Stimulated activated CD8-positive, alpha-beta memory T cell treated with anti-CD3 and anti-CD28 coated beads, Interleukin-15, amount 100 ng/mL, for 4 hours (primary cell): ENCODE results near the gene CBFB.

Experiments
- DNase-seq, 2 donors: peaks; one replicate each; pipeline ENCODE4 v3.0.0-alpha.2; 2020; ENCODE audit warnings: low read depth in 2 of 2

CBFB gene

DNA sequence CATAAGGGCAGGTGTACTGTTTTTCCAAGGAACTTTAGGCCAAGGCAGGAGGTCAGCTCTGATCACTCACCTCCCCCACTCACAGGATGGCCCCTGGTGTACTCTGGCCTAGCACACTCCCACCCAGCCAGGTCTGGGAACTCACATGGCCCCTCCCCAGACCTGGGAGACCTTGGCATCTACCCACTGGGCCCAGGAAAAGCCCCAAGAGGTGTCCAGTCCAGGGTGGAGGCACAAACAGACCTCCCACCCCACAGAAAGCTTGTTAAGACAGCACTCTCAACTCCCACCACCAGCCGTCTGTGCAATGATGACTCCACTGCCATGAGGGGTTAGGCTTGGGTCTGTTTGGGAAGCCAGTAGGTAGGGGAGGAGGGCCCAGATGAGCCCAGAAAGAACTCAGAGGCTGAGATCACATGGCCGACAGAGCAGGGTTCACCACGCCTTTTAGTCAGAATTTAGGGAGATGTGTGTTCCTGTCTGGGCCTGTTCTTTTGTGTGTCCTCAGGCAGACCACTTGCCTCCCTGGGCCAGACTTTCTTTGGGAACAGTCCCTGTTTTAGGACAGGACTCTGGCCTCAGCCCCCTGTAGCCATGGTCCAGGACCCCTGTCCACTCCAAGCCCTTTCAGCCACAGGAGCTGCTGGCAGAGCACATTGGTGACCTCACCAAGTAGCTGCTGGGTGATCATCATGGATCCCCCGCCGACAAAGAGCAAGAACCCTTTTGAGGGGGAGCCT lies 12.1 kb upstream of the CBFB start:
- DNase-seq = no peak

DNA sequence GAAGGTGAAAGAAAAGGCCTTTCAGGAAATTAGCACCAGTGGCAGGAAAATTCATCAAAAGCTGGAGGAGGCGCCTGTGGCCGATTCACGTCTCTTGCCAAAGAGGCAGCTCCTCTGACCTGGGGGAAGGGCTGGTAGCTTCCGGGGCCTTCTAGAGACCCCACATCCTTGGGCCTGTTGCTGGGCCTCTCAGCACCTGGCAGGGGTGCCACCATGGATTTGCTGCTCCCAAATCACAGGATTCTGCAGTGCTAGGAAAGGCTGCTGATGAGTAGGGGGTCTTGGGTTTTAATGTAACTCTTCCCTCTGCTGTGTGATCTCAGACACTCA lies 11.6 kb upstream of the CBFB start:
- no peak for DNase-seq

DNA sequence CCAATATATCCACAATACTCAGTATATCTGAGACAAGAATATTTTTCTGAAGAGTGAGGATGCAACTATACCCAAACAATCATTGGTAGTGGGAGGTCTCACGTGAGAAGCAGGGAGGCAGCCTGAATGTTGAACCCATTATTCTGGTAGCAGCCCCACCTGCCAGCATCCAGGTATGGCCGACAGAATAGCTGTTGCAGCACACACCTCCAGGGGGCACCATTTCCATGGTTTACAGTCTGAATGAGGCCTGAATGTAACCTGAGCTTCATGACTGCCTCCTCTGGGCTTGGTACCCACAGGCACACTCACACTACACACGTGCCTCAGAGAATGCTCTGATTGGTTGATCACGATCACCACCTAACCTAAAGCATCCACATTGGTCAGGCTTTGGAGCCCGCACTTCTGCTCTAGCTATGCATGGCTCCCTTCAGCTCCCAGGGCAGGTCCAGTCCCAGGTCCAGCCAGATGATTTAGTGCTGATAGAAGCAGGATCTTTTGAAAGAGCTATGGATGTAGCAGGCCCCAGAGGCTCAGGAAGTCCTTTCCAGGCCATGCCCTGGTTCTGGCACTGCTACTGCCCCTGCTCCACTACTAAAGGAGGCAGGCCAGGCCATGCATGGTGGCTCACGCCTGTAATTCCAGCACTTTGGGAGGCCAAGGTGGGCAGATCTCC lies 11.0 kb upstream of the CBFB start:
- DNase-seq = peak; percentile 47 to 74

DNA sequence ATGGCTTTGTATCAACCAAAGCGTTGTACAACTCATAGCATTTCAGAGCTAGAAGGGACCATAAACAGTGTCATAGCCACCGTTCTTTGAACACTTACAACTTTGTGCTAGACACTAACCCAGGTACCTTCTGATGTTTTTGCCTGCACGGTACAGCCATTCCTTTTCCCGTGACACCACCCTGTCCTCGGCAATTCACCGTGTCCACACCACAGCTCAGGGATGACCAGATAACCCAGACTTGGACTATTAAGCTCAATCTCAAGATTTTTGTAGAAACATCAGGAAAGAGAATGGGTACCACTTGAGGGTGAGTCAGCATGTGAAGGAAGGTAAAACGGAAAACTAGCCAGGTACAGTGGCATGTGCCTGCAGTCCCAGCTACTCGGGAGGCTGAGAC lies 9.8 kb upstream of the CBFB start:
- no peak for DNase-seq

DNA sequence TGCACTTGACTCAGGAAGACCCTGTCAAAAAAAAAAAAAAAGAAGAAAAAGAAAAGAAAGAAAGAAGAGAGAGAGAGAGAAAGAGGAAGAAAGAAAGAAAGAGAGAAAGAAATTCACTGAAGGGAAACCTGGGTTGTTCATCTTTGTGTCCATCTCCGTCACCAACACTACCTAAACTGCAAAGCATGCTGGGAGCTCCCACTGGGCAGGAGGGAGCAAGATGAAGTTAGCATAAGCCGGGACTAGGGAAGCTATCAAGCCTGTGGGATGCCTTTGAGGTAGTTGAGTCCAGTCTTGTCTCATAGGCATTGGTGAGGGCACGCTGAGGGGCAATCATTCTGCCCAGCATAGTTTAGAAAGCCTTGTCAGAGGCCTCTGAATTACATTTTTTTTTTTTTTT lies 7.6 kb upstream of the CBFB start:
- DNase-seq = no peak

DNA sequence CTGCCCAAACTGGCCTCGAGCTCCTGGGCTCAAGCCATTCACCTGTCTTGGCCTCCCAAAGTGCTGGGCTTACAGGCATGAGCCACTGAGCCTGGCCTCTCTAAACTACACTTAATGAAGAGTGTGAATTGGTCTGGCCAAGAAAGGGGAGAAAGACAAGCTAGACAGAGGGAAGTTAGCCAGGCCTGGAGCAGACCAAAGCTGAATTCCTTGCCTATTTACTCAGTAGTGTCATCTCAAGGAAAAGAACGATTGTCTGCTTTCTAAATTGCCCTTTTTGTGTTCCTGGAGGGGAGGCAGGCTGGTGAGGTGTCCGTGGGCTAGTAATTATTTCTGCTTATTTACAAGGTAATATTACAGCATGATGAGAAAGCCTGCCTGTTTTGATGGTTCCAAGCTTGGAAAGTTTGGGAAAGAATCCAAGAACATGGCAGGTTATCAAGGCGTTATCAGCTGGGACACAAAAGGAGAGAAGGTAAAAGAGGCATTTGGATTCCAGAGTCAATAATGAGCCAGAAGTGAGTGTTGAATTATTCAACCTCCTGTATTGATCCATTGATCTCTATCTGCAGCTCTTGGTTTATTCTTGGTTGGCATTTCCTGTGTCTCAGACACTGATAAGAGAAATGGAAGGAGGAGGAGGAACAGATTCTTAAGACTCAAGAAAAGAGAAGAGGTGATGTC lies 6.3 kb upstream of the CBFB start:
- no peak for DNase-seq

DNA sequence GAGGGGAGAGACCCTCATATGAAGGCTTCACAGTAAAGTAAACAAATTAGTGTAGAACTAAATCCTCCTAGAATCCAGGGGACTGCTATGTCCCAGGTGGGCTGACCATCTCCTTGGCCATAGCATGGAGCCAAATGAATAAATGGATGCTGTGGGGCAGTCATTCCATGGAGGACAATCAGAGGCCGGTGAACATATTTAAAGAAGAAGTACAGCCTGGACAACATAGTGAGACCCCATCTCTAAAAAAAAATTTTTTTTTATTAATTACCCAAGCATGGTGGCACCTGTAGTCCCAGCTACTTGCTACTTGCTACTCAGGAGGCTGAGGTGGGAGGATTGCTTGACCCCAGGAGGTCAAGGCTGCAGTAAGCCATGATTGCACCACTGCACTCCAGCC lies 5.3 kb upstream of the CBFB start:
- DNase-seq = no peak

DNA sequence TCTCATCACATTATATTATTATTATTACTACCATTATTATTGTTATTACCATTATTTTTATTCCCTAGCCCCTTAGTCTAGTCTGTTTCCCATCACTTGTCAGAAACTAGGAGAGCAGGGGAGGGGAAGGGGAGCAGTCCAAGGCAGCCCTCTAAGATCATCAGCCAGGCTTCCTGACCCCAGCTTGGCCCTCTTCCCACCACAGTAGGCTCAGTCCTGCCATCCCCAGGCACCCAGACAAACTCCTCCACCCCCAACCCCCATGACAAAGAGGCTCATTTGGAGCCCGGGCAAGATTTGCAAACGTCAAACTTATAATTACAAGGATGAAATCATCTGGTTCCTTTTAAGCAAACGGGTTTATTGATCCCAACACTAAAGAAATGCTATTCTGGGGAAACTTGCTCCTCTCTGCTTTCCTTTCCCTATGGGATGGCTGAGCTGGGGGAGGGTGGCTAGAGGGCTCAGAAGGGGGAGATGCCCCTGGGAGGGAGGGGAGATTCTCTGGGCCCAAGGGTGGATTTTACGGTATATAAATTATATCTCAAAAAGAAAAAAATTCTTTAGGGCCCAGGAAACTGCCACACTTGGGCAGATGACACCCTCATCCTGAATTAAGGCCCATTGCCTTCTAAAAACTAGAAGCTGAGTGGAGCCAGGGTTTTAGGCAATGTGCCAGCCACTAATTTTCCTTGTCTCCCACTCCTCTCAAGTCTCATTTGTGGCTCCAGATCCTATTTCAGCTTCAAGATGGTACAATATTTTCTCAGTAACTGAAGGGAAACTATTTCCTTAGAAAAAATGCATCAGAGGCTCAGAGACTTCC lies 4.4 kb upstream of the CBFB start:
- DNase-seq = no peak

DNA sequence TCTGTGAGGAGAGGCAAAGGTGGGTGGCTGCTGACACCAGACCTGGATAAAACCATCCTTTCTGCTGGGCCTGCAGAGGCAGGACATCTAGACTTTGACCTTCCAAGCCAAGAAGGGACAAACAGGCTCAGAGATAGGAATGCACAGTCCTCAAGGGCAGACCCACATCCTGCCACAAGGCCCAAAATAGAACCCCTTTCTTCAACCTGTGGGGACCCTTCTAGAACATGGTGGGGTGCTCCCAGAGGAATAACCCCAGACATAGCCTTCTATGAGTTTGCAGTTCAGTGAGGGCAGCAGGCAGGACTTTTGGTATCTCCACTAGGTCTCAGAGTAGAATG lies 3.8 kb upstream of the CBFB start:
- DNase-seq = no peak

DNA sequence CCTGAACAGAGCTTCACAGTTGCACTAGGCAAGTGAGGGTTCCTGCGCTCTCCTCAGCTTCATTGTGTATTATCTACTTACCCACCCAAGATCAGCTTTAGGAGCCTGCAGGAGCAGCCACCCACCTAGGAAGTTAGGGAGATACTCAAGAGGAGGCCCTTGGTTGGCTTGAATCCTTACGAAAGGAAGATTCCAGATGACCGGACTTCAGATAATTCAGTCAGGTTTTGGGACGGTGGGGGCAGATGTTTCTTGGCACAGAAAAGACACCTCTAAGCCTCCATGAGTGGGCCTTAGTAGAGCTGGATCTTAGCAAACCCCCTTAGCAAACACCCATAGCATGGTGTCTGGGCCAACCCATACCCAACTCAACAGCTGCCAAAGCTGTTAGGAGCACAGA lies 2.4 kb upstream of the CBFB start:
- DNase-seq = no peak

DNA sequence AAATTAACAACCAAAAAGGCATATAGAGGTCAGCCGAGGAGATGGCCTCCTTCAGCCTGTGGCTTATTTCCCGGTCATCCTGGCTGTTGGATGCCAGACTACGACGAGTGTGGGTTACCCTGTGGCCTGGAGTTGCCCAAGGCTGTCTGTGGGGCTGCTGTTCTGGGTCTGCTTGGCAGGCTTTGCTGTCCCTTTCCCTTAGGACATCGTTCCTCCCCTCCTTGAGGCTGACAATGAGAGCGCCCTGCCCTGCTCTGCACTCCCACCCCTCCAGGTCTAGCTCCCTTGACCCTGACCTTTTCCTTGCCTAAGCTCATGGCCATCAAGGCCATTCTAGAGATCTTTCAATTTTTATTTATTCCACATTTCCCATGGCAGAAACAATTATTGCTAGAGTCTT lies 1.9 kb upstream of the CBFB start:
- DNase-seq = no peak

DNA sequence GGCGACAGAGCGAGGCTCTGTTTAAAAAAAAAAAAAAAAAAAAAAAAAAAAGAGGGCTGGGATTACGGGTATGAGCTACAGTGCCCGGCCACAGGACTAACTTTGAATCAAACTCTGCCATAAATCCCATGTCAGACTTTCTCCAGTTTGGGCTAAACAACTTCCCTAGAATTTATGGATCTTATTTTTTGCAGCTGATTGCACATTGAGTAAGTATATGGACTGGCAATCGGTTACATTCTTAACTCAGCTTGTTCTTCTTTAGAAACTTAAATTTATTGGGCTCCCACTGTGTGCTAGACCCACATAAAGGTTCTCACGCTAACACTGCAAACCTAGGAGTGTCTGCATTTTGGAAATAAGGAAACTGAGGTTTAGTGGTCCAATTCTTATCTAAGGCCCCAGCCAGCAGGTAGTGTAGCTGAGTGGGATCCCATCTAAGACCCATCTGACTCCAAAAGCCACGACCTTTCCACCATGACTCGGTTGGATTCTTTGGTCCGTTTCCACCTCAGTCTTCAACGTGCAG lies 718 bp upstream of the CBFB start:
- DNase-seq = no peak

DNA sequence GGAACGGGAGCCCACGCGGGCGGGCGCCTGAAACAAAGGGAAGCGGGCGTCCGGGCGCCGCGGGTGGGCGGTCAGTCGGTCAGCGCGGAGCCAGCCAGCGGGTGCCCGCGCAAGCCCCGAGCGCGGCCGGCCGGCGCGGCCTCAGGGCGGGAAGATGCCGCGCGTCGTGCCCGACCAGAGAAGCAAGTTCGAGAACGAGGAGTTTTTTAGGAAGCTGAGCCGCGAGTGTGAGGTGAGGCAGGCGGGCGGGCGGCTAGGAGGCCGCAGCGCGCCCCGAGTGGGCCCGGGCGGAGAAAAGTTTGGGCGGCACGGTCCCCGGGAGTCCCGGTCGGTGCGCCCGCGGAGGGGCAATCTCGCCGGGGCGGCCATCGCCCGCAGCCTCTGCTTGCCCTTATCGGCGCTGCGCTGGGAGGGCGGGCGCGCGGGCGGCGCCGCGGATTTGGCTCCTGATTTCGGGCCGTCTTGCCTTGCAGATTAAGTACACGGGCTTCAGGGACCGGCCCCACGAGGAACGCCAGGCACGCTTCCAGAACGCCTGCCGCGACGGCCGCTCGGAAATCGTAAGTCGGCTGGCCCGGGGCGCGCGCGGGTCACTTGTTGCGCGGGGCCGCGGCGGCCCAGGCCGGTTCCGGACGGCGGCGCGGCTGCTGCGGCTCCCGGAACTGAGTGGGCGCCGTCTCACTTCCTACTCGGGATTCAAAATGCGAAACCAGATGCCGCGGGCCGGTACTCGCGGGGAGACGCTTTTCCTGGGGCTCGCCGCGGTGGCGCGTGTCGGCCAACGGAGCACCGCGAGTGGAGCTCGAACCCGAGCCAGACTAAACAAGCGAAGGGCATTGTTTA lies 526 bp downstream of the CBFB start:
- peak; percentile 37 to 45 for DNase-seq

DNA sequence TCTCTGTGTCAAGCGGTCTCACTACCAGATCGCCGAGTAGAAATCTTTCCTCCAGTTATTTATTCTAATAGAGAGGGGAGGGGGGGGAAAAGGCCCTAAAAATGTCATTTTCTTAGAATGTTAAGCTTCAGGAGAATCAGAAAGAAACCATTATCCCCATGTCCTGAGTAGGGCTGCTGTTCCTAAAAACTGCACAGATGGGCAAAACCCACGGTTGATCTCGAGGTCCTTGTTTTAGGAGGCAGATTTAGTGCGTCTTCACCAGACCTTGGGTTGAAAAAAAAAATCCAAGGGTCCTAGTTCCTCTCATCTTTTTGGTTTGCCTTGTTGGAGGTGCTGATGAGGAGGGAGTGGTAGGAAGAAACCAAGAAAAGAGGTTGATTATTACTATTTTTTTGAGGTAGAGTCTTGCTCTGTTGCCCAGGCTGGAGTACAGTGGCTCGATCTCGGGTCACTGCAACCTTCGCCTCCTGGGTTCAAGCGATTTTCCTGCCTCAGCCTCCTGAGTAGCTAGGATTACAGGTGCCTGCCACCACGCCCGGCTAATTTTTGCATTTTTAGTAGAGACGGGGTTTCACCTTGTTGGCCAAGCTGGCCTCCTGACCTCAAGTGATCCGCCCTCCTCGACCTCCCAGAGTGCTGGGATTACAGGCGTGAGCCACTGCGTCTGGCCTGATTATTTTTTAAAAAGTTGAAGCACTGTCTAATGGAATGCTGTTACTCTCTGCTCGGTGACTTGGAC lies 1.4 kb downstream of the CBFB start:
- no peak for DNase-seq

DNA sequence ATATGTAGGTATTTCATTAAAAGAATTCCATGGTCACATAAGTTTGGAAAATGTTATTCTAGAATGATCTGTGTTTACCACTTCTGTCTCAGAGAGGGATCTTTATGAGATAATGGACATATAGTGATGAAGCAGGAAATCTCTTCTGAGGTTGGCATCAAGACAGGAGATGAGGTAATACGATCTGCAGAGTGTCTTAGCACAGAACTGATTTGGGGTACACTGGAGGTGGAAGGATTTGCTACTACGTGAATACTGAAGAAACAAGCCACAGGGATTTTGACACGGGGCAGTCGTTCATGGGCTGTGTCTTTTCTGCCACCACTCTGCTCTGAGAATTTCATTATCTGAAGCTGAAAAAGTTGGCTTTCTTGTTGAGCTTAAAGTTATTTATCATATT lies 5.5 kb downstream of the CBFB start:
- no peak for DNase-seq

DNA sequence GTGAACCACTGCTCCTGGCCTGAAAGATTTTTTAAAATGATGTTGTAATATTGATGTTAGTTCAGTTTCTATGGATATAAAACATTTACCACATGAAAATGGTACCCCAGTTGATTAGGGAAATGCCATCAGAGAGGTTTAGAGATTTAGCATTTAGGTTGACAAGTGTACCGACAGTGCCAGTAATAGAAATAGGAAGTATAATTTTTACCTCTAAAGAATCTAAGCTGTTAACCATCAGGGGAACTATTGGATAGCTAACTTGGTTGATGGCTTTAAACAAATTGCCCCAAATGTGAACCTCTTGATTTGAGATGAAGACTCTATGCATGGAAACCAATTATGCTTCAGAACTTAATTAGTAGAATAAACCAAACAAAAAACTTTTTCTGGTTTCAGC lies 6.4 kb downstream of the CBFB start:
- no peak for DNase-seq

DNA sequence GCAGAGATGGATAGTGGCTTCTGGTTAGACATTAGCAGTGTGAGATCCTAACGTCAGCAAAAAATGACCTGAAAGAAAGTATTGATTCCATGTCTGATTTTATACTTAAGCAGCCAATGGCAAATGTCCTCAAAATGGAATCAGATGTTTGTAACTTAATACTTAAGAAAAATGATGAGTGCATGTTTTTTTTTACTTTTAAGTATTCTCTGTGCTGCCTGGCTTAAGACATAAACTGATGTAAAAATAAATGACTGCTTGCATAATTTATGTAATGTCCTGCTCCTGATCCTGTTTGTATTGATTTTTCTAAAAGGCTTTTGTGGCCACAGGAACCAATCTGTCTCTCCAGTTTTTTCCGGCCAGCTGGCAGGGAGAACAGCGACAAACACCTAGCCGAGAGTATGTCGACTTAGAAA lies 7.4 kb downstream of the CBFB start:
- no peak for DNase-seq

DNA sequence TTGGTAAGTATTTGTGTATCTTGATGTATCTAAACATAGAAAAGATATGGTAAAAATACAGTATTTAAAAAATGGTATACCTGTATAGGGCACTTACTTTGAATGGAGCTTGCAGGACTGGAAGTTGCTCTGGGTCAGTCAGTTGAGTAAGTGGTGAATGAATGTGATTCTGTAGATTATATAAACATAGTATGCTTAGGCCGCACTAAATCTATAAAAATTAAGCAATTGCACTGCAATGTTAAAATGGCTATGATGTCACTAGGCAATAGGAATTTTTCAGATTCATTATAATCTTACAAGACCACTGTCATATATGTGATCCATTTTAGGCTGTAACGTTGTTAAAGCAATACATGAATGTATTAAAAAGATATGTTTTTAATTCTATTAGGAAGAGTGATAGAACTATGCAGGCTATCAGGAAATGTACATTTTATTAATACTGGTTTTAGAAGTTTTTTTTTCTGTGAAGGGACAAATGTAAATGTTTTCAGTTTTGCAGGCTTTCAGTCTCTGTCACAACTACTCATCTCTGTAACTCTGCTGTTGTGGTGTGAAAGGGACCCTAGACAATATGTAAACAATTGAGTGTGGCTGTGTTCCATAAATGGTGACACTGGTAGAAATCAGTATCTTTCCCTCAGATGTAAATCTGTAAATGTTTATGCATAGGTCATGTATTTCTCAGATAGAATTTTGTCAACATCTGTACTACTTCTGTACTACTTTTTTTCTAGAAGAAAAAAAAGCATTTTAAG lies 10.5 kb downstream of the CBFB start:
- no peak for DNase-seq

DNA sequence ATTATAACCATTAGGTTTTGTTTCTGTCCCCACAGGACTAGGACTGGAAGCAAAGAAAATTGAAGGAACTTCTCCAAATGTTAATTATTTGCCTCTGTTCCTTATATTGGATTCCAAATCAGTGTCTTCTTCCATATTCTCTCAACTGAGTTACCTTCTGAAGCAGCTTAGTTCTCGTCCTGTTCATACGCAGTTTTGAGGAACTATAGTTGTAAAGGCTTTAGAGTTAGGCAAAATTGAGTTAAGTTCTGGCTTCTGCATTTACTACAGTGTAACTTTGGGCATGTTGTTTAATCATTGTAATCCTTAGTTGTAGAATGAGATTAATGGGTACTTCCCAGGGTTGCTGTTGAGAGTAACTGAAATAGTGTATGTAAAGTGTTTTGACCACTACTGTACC lies 11.2 kb downstream of the CBFB start:
- no peak for DNase-seq

DNA sequence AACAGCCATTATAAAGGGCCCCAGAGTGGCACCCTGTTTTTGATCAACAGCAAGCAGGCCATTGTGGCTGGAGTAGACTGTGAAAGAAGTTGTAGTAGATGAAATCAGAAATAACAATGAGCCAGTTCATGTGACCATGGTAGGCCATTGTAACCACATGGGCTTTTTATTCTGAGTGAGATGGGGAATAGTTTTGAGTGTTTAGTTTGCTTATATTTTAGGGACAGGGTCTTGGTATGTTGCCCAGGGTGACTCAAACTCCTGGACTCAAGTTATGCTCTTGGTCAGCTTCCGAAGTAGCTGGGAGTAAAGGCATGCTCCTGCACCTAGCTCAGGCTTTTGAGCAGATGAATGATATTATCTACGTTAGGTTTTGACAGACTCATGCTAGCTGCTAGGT lies 12.0 kb downstream of the CBFB start:
- DNase-seq = no peak
